Uterus (tissue), 2 donors: Measurements from ENCODE around the gene PRG2.

Source experiments
- POLR2A ChIP-seq, 2 donors: fragments of 450-650 bp; IDR thresholded peaks; one replicate each; pipeline ENCODE4 v1.6.1; 2016; ENCODE audit warnings: antibody characterized with exemption in 2 of 2, mild to moderate bottlenecking in 1 of 2, moderate library complexity in 1 of 2
- TF ChIP-seq, protein P1 (sequence below), 4 experiments: fragments of 200-600 bp in 2 of 4; fragments of 450-650 bp in 2 of 4; sonication (generic) in 2 of 4; IDR thresholded peaks; one replicate each; pipeline ENCODE4 v1.5.1; 2016 to 2019; ENCODE audit warnings: antibody characterized with exemption in 4 of 4, mild to moderate bottlenecking in 2 of 4, moderate library complexity in 1 of 4

DNA sequence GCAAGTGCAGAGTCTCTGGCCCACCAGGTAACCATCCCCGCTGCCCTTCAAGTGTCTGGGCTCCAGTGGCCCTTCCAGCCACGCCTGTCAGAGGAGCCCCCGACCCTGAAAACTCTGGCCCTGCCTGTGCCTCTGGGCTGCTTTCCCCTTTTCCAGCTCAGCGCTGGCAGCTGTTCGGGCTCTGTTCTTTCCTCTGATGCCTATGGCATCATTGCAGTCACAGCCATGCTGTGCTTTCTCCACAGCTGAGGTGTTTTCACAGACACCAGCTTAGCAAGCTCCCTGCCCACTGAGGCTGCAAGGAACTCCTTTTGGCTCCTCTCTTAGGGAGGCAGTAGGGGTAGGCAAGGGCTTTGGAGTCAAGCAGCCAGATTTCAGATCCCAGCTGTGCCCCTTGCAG, 31.1 kb downstream of the PRG2 start:
- TF ChIP-seq, protein P1, sequence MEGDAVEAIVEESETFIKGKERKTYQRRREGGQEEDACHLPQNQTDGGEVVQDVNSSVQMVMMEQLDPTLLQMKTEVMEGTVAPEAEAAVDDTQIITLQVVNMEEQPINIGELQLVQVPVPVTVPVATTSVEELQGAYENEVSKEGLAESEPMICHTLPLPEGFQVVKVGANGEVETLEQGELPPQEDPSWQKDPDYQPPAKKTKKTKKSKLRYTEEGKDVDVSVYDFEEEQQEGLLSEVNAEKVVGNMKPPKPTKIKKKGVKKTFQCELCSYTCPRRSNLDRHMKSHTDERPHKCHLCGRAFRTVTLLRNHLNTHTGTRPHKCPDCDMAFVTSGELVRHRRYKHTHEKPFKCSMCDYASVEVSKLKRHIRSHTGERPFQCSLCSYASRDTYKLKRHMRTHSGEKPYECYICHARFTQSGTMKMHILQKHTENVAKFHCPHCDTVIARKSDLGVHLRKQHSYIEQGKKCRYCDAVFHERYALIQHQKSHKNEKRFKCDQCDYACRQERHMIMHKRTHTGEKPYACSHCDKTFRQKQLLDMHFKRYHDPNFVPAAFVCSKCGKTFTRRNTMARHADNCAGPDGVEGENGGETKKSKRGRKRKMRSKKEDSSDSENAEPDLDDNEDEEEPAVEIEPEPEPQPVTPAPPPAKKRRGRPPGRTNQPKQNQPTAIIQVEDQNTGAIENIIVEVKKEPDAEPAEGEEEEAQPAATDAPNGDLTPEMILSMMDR (IDR thresholded peaks at IDR 0.05): no peak
- no peak for TF ChIP-seq POLR2A (IDR thresholded peaks at IDR 0.05)
